SK-N-SH treated with all-trans-retinoic acid at 6 μM for 48 hours (cell line): ENCODE data around the gene EID1.

Source experiments
- ATAC-seq: fragments of 200-7000 bp; cut with Tn5 transposase; 3 replicates; pipeline ENCODE4 v1.9.1; 2020; ENCODE audit warnings: mild to moderate bottlenecking, moderate library complexity
- ARNTL ChIP-seq: fragments of 450-650 bp; formaldehyde crosslinking; IDR thresholded peaks from 2 replicates; pipeline ENCODE4 v1.5.0; 2020; ENCODE audit warnings: low read depth, mild to moderate bottlenecking, moderate library complexity, borderline replicate concordance
- CREB5 ChIP-seq: fragments of 250-450 bp; sonication (Bioruptor Pico); IDR thresholded peaks from 2 replicates; pipeline ENCODE4 v1.5.1; 2020; ENCODE audit warnings: low read depth, mild to moderate bottlenecking, moderate library complexity
- CSDC2 ChIP-seq: fragments of 250-450 bp; sonication (Bioruptor Pico); IDR thresholded peaks from 2 replicates; pipeline ENCODE4 v1.5.0; 2020; ENCODE audit warnings: mild to moderate bottlenecking, moderate library complexity
- CSRNP3 ChIP-seq: fragments of 250-450 bp; sonication (Bioruptor Pico); IDR thresholded peaks from 2 replicates; pipeline ENCODE4 v1.5.1; 2021; ENCODE audit warnings: mild to moderate bottlenecking, moderate library complexity
- ESRRG ChIP-seq: fragments of 250-450 bp; sonication (Bioruptor Pico); IDR thresholded peaks from 2 replicates; pipeline ENCODE4 v1.6.1; 2021; ENCODE audit warnings: mild to moderate bottlenecking
- GLIS3 ChIP-seq: fragments of 250-450 bp; sonication (Bioruptor Pico); IDR thresholded peaks from 2 replicates; pipeline ENCODE4 v1.5.0; 2020; ENCODE audit warnings: mild to moderate bottlenecking, moderate library complexity
- ISL1 ChIP-seq: fragments of 250-450 bp; sonication (Bioruptor Pico); IDR thresholded peaks from 2 replicates; pipeline ENCODE4 v2.1.2; 2022; ENCODE audit warnings: mild to moderate bottlenecking, moderate library complexity
- OSR1 ChIP-seq: fragments of 250-450 bp; sonication (Bioruptor Pico); IDR thresholded peaks from 2 replicates; pipeline ENCODE4 v1.8.0; 2022; ENCODE audit warnings: moderate library complexity, mild to moderate bottlenecking, inconsistent platforms
- PATZ1 ChIP-seq: fragments of 250-450 bp; sonication (Bioruptor Pico); IDR thresholded peaks from 2 replicates; pipeline ENCODE4 v1.8.0; 2020; ENCODE audit warnings: mild to moderate bottlenecking, moderate library complexity, borderline replicate concordance
- POU6F1 ChIP-seq: fragments of 250-450 bp; sonication (Bioruptor Pico); IDR thresholded peaks from 2 replicates; pipeline ENCODE4 v1.8.0; 2021; ENCODE audit warnings: low read depth, mild to moderate bottlenecking, moderate library complexity, borderline replicate concordance
- RARB ChIP-seq: fragments of 250-450 bp; sonication (Bioruptor Pico); IDR thresholded peaks from 2 replicates; pipeline ENCODE4 v1.8.0; 2021; ENCODE audit warnings: mild to moderate bottlenecking, moderate library complexity
- TOX ChIP-seq: fragments of 250-450 bp; sonication (Bioruptor Pico); IDR thresholded peaks from 2 replicates; pipeline ENCODE4 v1.8.0; 2021; ENCODE audit warnings: mild to moderate bottlenecking, moderate library complexity, borderline replicate concordance
- TSHZ2 ChIP-seq: fragments of 250-450 bp; sonication (Bioruptor Pico); IDR thresholded peaks from 2 replicates; pipeline ENCODE4 v1.5.0; 2020; ENCODE audit warnings: mild to moderate bottlenecking, moderate library complexity
- ZC3H10 ChIP-seq: fragments of 250-450 bp; sonication (Bioruptor Pico); IDR thresholded peaks from 2 replicates; pipeline ENCODE4 v1.5.1; 2021; ENCODE audit warnings: mild to moderate bottlenecking, moderate library complexity
- ZFP3 ChIP-seq: fragments of 250-450 bp; sonication (Bioruptor Pico); IDR thresholded peaks from 2 replicates; pipeline ENCODE4 v1.5.0; 2020; ENCODE audit warnings: mild to moderate bottlenecking, moderate library complexity
- ZFP30 ChIP-seq: fragments of 450-650 bp; formaldehyde crosslinking; IDR thresholded peaks from 2 replicates; pipeline ENCODE4 v1.5.0; 2022; ENCODE audit warnings: mild to moderate bottlenecking, moderate library complexity
- ZNF565 ChIP-seq: fragments of 450-650 bp; formaldehyde crosslinking; conservative IDR thresholded peaks from 2 replicates; pipeline ENCODE4 v1.5.0; 2020; ENCODE audit warnings: low read depth, mild to moderate bottlenecking, moderate library complexity
- ZNF70 ChIP-seq: fragments of 450-650 bp; formaldehyde crosslinking; IDR thresholded peaks from 2 replicates; pipeline ENCODE4 v1.5.0; 2020; ENCODE audit warnings: mild to moderate bottlenecking, moderate library complexity
- ZNF8 ChIP-seq: fragments of 450-650 bp; formaldehyde crosslinking; IDR thresholded peaks from 2 replicates; pipeline ENCODE4 v1.5.0; 2020; ENCODE audit warnings: mild to moderate bottlenecking, moderate library complexity

Gene EID1

GRCh38 chr15:48898032-48898431 is 20.1 kb downstream of the EID1 start:
- no peak for TF ChIP-seq ZFP30 (CRISPR knock-in tag)
- TF ChIP-seq CREB5 (CRISPR knock-in tag): no peak
- TF ChIP-seq ZNF565 (CRISPR knock-in tag): no peak
- TF ChIP-seq RARB (CRISPR knock-in tag): no peak
- TF ChIP-seq TOX (CRISPR knock-in tag): no peak
- no peak for TF ChIP-seq ZNF8
- TF ChIP-seq ZC3H10 (CRISPR knock-in tag): no peak
- TF ChIP-seq ISL1 (CRISPR knock-in tag): no peak
- TF ChIP-seq ZNF70 (CRISPR knock-in tag): no peak
- no peak for TF ChIP-seq ARNTL
- no peak for TF ChIP-seq TSHZ2
- no peak for ATAC-seq

GRCh38 chr15:48898446-48898845 is 20.5 kb downstream of the EID1 start:
- no peak for ATAC-seq

GRCh38 chr15:48899793-48900192 is 21.9 kb downstream of the EID1 start:
- no peak for ATAC-seq
- TF ChIP-seq GLIS3 (no peak), OSR1 (CRISPR knock-in tag) (no peak), ESRRG (CRISPR knock-in tag) (no peak), ISL1 (CRISPR knock-in tag) (no peak), CSRNP3 (CRISPR knock-in tag) (no peak), TSHZ2 (no peak), PATZ1 (CRISPR knock-in tag) (no peak), ZNF565 (CRISPR knock-in tag) (no peak)

More at GRCh38 chr15:48898446-48898845, 20.5 kb downstream of the EID1 start:
- TF ChIP-seq ZC3H10 (CRISPR knock-in tag) (no peak), ZNF8 (no peak), POU6F1 (CRISPR knock-in tag) (no peak), TSHZ2 (no peak), ZFP3 (no peak), CSDC2 (CRISPR knock-in tag) (no peak), OSR1 (CRISPR knock-in tag) (no peak)
